GM21825 (cell line): ENCODE measurements around the gene NADK2.
"Not testable (repeated sequence)": the region's sequence is repeated elsewhere in the genome, so short reads cannot be mapped to it uniquely, and the experiment has no call there.

ENCODE experiments used
- ATAC-seq: cut with Tn5 transposase; IDR thresholded peaks from one replicate; pipeline ENCODE4 v1.9.1; 2021; ENCODE audit warnings: mild to moderate bottlenecking, moderate library complexity; ENCODE audit not compliant: unreplicated experiment

The NADK2 gene

GRCh38 chr5:36209664-36210063, 32.1 kb downstream of the NADK2 start:
- no peak for ATAC-seq

GRCh38 chr5:36208786-36209185, 32.9 kb downstream of the NADK2 start:
- no peak for ATAC-seq

- ATAC-seq, result no peak
These were observed 34.8 kb downstream of the NADK2 start for GRCh38 chr5:36206913-36207312.

- no peak for ATAC-seq
These were observed 36.4 kb downstream of the NADK2 start for GRCh38 chr5:36205329-36205728.

- ATAC-seq, result no peak
These were observed 39.2 kb downstream of the NADK2 start for GRCh38 chr5:36202521-36202961.

GRCh38 chr5:36200513-36200912, 41.2 kb downstream of the NADK2 start:
- ATAC-seq, result no peak

GRCh38 chr5:36199620-36200019, 42.1 kb downstream of the NADK2 start:
- no peak for ATAC-seq

GRCh38 chr5:36198783-36199182, 42.9 kb downstream of the NADK2 start:
- ATAC-seq, result not testable (repeated sequence)

- ATAC-seq, result no peak
These were observed 43.4 kb downstream of the NADK2 start for GRCh38 chr5:36198281-36198680.

GRCh38 chr5:36193746-36194145, 48.0 kb downstream of the NADK2 start:
- ATAC-seq, result no peak

GRCh38 chr5:36184408-36184807, 57.3 kb downstream of the NADK2 start:
- not testable (repeated sequence) for ATAC-seq

- no peak for ATAC-seq
These were observed 60.0 kb downstream of the NADK2 start for GRCh38 chr5:36181774-36182173.

GRCh38 chr5:36180556-36181350, 61.0 kb downstream of the NADK2 start:
- no peak for ATAC-seq

GRCh38 chr5:36179950-36180349, 61.8 kb downstream of the NADK2 start:
- no peak for ATAC-seq

- ATAC-seq, result no peak
These were observed 63.2 kb downstream of the NADK2 start for GRCh38 chr5:36178524-36178890.

- no peak for ATAC-seq
These were observed 63.8 kb downstream of the NADK2 start for GRCh38 chr5:36177715-36178523.

GRCh38 chr5:36177154-36177553, 64.6 kb downstream of the NADK2 start:
- ATAC-seq, result peak; percentile 95

- ATAC-seq, result no peak
These were observed 66.7 kb downstream of the NADK2 start for GRCh38 chr5:36175043-36175442.

- ATAC-seq, result no peak
These were observed 67.6 kb downstream of the NADK2 start for GRCh38 chr5:36174119-36174518.

- ATAC-seq, result no peak
These were observed 68.3 kb downstream of the NADK2 start for GRCh38 chr5:36173426-36173825.

GRCh38 chr5:36172599-36172998, 69.1 kb downstream of the NADK2 start:
- no peak for ATAC-seq

GRCh38 chr5:36170832-36171424, 70.8 kb downstream of the NADK2 start:
- no peak for ATAC-seq
